Hematopoietic multipotent progenitor cell (in vitro differentiated cells): ENCODE results near the gene ZNF326. TPM values are rescaled to one million over a fixed set of nuclear protein-coding genes. Genes with fewer than 3 reads are reported as not detected.
A peak's percentile ranks its signal among the peaks of the same experiment; 100 is the strongest.
"Not testable (repeated sequence)": the region's sequence is repeated elsewhere in the genome, so short reads cannot be mapped to it uniquely, and the experiment has no call there.

ENCODE experiments used
- DNase-seq, 3 donors: peaks; one replicate each; pipeline ENCODE4 v3.0.0-alpha.2; 2011 to 2015; ENCODE audit warnings: low read depth in 2 of 3, low spot score in 2 of 3
- total RNA-seq: library from RNA; depleted of rRNA; stranded (reverse); fragments of >200 nt; gene quantifications from one replicate; pipeline ENCODE4 v1.2.3, GENCODE V29; 2012

Gene ZNF326
- total RNA-seq, 1 donor, result 12.4 TPM

DNA sequence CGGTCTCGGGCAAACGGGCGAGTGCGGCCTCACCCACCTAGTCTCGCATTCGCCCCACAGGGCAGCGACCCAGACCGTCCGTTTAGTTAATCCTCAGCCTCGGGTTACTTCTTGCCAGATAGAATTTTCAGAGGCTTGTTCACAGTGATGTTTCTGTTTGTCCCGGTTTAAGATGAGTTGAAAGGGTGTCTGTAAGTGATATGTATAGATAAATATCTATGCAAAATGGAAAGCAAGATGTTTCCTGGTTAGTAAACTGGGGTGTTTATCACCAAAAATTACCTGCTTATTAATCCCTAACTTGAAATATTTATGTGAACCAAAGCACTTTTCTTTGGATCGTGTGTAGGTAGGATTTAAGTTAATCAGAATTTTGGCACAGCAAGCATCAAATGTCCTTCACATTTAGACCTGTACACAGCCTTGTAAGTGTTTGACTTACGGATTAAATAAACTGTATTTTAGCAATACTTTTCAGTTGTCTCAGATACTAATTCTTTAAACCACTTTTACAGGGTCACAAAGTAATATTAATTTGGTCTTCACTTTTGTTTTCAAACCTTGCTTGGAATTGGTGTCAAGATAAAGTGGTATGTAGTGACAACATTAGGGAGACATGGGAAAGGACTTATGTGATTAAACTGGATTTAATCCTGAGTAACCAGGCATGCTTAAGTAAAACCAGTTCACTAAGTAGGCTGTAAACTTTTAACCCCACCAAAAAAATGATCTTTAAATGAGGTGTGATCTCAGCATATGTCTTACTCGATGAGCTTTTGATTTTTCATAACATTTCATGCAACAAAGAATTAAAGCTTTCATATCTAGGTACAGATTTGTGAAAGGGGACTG, 914 bp downstream of the ZNF326 start:
- no peak for DNase-seq

DNA sequence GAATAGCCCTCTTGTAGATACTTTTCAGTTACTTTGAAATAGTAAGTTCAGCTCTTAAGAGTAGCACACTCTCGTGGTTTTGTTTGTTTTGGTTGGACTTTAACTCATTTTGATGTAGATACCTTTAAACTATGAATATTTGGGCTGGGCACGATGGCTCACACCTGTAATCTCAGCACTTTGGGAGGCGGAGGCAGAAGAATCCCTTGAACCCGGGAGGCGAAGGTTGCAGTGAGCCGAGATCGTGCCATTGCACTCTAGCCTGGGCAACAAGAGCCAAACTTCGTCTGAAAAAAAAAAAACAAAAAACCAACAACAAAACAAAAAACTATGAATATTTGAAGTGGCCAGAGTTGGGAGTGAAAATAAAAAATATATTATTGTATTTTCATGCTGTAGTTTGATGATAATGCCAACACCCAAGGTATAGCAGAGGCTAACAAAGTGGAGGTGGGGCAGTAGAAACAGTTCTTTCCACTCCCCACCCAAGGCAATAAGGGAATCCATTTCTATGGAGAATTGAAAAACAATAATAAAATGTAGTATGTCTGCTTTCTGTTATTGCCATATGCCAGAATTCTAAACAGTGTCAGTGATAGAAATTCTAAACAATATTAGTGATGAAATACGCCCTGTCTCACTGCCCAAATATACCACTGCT, 1.7 kb downstream of the ZNF326 start:
- DNase-seq, result no peak

- DNase-seq, result not testable (repeated sequence)
These were observed 2.2 kb downstream of the ZNF326 start for GRCh38 chr1:89997152-89997551.

DNA sequence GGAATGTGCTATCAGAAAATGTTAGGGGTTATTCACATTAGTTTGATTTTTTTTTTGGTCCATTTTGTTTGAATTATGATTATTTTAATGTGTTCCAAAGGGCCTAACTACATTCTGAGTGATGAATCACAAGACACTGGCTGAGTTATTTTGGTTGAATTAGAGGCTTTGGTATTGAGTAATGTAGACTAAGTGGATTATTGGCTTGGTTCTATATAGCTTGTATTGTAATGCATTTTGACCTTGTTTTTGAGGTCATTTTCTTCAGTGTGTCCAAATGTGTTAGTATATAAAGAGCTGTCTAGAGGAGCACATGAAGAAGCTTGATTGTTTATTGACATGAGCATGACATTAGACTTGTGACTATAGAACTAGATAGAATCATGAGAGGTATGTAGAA, 3.4 kb downstream of the ZNF326 start:
- no peak for DNase-seq

DNA sequence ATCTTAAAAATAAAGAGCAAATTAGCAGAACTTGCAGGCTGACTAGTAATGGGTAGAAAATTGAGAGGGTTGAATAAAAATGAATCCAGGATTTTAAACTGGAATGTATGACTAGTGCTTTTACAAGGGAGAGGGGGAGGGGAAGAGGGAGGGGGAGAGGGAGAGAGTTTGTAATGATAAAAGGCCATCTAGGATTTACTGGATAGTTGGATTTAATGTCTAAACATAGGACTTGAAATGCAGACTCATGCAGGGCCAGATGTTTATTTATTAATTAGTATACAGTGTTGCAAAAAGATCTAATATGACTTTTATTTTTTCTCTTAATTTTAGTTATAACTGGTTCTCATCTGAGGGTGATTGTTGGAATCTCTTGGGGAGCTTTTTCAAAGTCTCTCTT, 4.3 kb downstream of the ZNF326 start:
- DNase-seq, result no peak

- no peak for DNase-seq
These were observed 4.7 kb downstream of the ZNF326 start for GRCh38 chr1:89999628-90000027.

- peak in 2 of 3 donors; percentile 14 to 20 for DNase-seq
These were observed 6.2 kb downstream of the ZNF326 start for GRCh38 chr1:90000934-90001676.

DNA sequence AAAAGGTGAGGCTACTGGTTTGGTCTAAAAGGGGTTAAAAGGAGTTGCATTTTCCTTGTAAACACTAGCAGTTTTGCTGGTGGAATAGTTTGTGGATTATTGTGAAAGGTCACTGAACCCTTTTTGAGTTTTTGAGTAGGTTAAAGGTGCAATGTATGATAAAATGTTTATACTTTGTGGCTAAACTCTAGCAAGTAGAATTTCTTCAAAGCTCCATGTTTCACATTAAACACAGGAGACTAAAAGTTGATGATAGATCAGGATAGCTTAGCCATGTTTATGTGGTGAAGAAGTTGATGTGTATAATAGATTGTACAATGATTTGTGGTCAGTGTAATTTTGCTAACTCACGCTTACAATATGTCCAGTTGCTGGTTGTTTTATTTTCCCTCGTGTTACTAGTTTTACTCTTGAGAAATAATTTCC, 13.1 kb downstream of the ZNF326 start:
- no peak for DNase-seq

- no peak for DNase-seq
These were observed 17.4 kb downstream of the ZNF326 start for GRCh38 chr1:90012300-90012699.

GRCh38 chr1:90023691-90024090, 28.8 kb downstream of the ZNF326 start:
- no peak for DNase-seq

GRCh38 chr1:90027281-90027680, 32.4 kb downstream of the ZNF326 start:
- DNase-seq, result no peak

GRCh38 chr1:90039652-90040051, 44.7 kb downstream of the ZNF326 start:
- DNase-seq, result no peak

DNA sequence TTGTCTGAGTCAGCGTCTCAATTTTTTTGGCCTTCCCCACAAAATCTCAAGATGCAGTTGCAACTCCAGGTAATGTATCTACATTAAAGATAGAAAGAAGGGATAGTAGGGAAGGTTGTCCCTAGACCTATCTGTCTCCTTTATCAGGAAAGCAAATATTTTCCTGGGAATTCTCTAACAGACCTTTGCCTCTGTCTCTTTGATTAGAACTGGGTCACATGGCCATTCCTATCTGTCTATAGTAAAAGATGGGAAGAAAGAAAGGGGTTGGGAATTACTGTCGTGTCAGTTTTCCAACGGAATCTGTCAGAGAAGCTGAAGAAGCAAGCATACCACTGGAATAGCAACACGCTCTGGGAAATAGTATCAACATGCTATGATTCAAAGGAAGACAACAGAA, 48.7 kb downstream of the ZNF326 start:
- DNase-seq, result no peak

GRCh38 chr1:90044346-90044745, 49.4 kb downstream of the ZNF326 start:
- DNase-seq, result no peak

- DNase-seq, result peak in 2 of 3 donors; percentile 26 to 41
These were observed 51.1 kb downstream of the ZNF326 start for GRCh38 chr1:90045853-90046563.

GRCh38 chr1:90046635-90047034, 51.7 kb downstream of the ZNF326 start:
- no peak for DNase-seq

GRCh38 chr1:90048043-90048442, 53.1 kb downstream of the ZNF326 start:
- no peak for DNase-seq

DNA sequence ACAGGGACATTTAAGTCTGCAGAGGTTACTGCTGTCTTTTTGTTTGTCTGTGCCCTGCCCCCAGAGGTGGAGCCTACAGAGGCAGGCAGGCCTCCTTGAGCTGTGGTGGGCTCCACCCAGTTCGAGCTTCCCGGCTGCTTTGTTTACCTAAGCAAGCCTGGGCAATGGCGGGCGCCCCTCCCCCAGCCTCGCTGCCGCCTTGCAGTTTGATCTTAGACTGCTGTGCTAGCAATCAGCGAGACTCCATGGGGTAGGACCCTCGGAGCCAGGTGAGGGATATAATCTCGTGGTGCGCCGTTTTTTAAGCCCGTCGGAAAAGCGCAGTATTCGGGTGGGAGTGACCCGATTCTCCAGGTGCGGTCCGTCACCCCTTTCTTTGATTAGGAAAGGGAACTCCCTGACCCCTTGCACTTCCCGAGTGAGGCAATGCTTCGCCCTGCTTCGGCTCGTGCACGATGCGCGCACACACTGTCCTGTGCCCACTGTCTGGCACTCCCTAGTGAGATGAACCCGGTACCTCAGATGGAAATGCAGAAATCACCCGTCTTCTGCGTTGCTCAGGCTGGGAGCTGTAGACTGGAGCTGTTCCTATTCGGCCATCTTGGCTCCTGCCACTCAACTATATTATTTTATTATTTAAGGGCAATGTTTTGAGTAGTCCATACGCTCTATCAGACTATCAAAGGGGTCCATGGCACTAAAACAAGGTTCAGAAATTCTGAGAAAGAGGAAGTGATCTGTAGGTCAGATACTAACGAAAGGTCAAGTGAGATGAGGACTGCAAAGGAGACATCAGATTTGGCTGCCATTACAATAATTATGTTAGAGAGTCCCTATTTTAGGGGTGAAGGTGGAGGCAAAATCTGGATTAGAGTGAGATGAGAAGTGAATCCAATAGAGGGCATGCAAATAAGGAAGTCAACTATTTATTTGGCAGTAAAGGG, 68.1 kb downstream of the ZNF326 start:
- DNase-seq, result not testable (repeated sequence)

GRCh38 chr1:90064109-90064508, 69.2 kb downstream of the ZNF326 start:
- DNase-seq, result not testable (repeated sequence)
